ENCODE results near the gene TEX29. TPM values are rescaled to one million over a fixed set of nuclear protein-coding genes. Genes with fewer than 3 reads are reported as not detected.

TEX29 gene
- total and polyA plus RNA-seq, 8 donors: 0.23 to 3.8 (median 1.3) TPM; not detected in 4

DNA sequence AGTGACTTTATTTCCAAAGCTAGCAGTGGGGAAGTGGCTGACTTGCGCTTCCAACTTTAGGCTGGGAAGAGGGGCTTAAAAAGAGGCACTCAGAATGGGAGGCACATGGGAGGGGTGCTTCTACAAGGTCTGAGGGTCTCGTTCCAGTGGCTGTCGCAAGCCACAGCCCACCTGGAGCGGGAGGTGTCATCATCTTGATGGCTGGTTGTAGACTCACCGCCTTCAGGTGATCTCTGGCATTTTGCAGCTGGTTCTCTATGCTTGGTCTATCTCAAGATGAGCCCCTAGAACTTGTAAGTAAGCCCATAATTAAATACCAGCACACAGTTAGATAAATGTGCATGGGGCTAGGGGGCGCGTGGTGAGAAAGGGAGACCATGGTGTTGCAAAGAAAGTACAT, 9.2 kb downstream of the TEX29 start:
- intact Hi-C loops (cut with DNase I): no loop called here
- H3K4me3 ChIP-seq: no peak overlapping the region
- ATAC-seq: no peak
- 90 to 95% methylated on average over 7 of the region's 7 CpGs for WGBS, 2 donors
- no peaks in the 10 kb centered on the region for H3K4me1 ChIP-seq
- H3K27me3 ChIP-seq: no peaks in the 10 kb centered on the region
- H3K9me3 ChIP-seq: no peaks in the 10 kb centered on the region
- TF ChIP-seq, protein P1, sequence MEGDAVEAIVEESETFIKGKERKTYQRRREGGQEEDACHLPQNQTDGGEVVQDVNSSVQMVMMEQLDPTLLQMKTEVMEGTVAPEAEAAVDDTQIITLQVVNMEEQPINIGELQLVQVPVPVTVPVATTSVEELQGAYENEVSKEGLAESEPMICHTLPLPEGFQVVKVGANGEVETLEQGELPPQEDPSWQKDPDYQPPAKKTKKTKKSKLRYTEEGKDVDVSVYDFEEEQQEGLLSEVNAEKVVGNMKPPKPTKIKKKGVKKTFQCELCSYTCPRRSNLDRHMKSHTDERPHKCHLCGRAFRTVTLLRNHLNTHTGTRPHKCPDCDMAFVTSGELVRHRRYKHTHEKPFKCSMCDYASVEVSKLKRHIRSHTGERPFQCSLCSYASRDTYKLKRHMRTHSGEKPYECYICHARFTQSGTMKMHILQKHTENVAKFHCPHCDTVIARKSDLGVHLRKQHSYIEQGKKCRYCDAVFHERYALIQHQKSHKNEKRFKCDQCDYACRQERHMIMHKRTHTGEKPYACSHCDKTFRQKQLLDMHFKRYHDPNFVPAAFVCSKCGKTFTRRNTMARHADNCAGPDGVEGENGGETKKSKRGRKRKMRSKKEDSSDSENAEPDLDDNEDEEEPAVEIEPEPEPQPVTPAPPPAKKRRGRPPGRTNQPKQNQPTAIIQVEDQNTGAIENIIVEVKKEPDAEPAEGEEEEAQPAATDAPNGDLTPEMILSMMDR (IDR thresholded peaks at IDR 0.05): no peak
- no peaks in the 10 kb centered on the region for H3K36me3 ChIP-seq
- no peak for DNase-seq
- H3K27ac ChIP-seq: no peak overlapping the region
- no peak for FAIRE-seq

DNA sequence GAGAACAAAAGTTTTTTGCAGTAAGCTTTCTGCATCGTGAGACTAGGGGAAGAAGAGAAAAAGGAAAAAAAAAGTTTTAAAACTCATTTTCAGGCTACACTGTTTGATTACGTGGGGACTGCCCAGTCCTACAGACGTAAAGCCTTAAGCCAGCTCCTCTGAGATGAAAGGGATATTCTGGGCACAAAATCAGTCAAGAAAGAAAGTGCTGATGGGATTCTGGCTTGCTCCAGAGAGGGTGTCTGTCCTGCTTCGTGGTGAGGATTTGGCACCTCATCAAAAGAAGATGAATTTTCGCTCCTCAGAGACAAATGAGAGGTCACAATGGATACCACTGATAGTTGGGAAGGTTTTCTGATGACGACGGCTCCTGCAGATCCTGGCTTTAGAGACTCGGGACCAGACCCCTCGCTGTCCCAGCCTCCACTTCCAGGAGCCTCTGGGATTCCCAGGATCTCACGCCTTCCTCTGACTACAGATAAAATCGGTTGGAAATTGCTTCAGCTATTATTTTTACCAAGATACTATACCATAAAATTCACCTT, 9.7 kb downstream of the TEX29 start:
- WGBS, 2 donors: 79 to 83% methylated on average over 11 of the region's 11 CpGs
- no peaks in the 10 kb centered on the region for H3K36me3 ChIP-seq
- no peaks in the 10 kb centered on the region for H3K4me1 ChIP-seq
- ATAC-seq (no peak), DNase-seq (no peak), FAIRE-seq (no peak)
- H3K9me3 ChIP-seq: no peaks in the 10 kb centered on the region
- H3K27ac ChIP-seq: no peak overlapping the region
- intact Hi-C loops (cut with DNase I): no loop called here
- H3K4me3 ChIP-seq: no peak overlapping the region
- TF ChIP-seq, protein P1 (IDR thresholded peaks at IDR 0.05): no peak
- H3K27me3 ChIP-seq: no peaks in the 10 kb centered on the region

DNA sequence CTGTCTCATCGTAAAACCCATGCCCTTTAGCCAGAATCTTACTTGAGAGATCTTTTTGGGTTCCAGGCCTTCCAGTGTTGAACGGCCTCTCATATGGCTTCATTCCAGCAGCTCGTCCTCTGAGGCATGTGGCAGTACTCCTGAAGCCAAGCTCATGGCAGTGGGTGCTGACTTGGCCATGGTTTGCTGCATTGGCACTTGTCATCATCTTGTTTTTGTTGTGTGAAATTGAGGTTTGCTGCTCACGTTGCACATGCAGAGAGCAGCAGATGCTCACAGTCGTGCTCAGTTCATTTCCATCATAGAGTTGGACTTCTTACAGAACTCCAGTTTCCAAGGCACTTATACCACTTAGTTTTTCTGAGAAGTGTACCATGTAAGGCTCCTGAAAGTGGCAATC, 14.9 kb downstream of the TEX29 start:
- intact Hi-C loops (cut with DNase I): no loop called here
- H3K4me1 ChIP-seq: no peaks in the 10 kb centered on the region
- no peaks in the 10 kb centered on the region for H3K9me3 ChIP-seq
- no peaks in the 10 kb centered on the region for H3K36me3 ChIP-seq
- FAIRE-seq (no peak), DNase-seq (no peak), ATAC-seq (no peak)
- TF ChIP-seq, protein P1 (IDR thresholded peaks at IDR 0.05): no peak
- no peak overlapping the region for H3K27ac ChIP-seq
- H3K4me3 ChIP-seq: no peak overlapping the region
- H3K27me3 ChIP-seq: no peaks in the 10 kb centered on the region
- WGBS, 2 donors: 81% methylated on average over 5 of the region's 5 CpGs

DNA sequence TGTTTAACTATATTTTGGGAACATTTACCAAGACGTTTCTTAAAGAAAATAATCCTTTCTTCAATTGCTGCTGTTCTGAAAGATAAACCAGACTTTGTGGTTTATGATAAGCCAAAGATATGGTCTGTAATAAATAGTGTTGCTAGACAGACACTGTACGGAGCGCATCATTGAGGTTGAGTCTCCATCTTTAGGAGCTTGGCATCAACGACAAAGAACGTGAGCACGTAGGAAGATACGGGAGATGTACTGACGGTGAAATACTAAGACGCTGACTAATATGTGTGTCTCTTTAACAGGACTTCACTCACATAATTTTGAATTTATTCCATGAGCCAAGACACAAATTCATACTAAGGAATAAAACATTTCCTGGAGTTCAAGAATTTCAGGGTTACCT, 16.2 kb downstream of the TEX29 start:
- TF ChIP-seq, protein P1 (IDR thresholded peaks at IDR 0.05): no peak
- ATAC-seq: no peak
- DNase-seq: no peak
- no peak for FAIRE-seq
- Histone ChIP-seq H3K27me3 (no peaks in the 10 kb centered on the region), H3K9me3 (no peaks in the 10 kb centered on the region), H3K27ac (no peak overlapping the region), H3K4me3 (no peak overlapping the region), H3K4me1 (no peaks in the 10 kb centered on the region), H3K36me3 (no peaks in the 10 kb centered on the region)
- WGBS, 2 donors: 86 to 91% methylated on average over 9 of the region's 9 CpGs
- intact Hi-C loops (cut with DNase I): no loop called here

DNA sequence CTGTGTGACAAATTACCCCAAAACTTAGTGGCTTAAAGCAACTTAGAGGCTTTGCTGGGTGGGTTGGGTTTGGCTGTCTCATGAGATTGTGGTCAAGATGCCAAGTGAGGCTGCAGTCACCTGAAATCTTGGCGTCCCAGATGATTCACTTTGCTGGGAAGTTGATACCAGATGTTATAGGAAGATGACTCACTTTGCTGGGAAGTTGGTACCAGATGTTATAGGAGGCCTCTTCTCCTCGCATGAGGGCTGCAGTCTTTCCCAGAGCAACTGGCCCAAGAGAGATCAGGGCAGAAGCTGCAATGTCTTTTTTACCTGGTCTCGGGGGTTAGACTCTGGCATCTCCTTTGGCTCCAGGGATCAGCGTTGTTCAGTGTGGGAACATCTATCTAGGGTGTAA, 16.8 kb downstream of the TEX29 start:
- H3K27ac ChIP-seq: no peak overlapping the region
- no peaks in the 10 kb centered on the region for H3K9me3 ChIP-seq
- no peaks in the 10 kb centered on the region for H3K36me3 ChIP-seq
- H3K4me1 ChIP-seq: no peaks in the 10 kb centered on the region
- WGBS, 2 donors: 87 to 91% methylated on average over 4 of the region's 4 CpGs
- TF ChIP-seq, protein P1 (IDR thresholded peaks at IDR 0.05): no peak
- intact Hi-C loops (cut with DNase I): no loop called here
- DNase-seq (no peak), ATAC-seq (no peak), FAIRE-seq (no peak)
- H3K4me3 ChIP-seq: no peak overlapping the region
- no peaks in the 10 kb centered on the region for H3K27me3 ChIP-seq
